Activated T-cell treated with anti-CD3 and anti-CD28 coated beads, Interleukin-2, amount 50 U/mL, for 24 hours (primary cell): ENCODE results near the gene KCNK10.

Source experiments
- DNase-seq: peaks from one replicate; pipeline ENCODE4 v3.0.0-alpha.2; 2020
- H3K27ac Mint-ChIP-seq: 2 replicates; pipeline ENCODE4 v1.8.0; 2020; ENCODE audit warnings: mild to moderate bottlenecking, mixed read lengths
- H3K27me3 Mint-ChIP-seq: 2 replicates; pipeline ENCODE4 v1.8.0; 2020; ENCODE audit warnings: mixed read lengths
- H3K36me3 Mint-ChIP-seq: 2 replicates; pipeline ENCODE4 v1.8.0; 2020; ENCODE audit warnings: low read depth, mixed read lengths
- H3K4me1 Mint-ChIP-seq: 2 replicates; pipeline ENCODE4 v1.8.0; 2020; ENCODE audit warnings: low read depth, mixed read lengths
- H3K4me3 Mint-ChIP-seq: 2 replicates; pipeline ENCODE4 v1.8.0; 2020; ENCODE audit warnings: mild to moderate bottlenecking, moderate library complexity, mixed read lengths
- H3K9me3 Mint-ChIP-seq: 2 replicates; pipeline ENCODE4 v1.8.0; 2020; ENCODE audit warnings: mixed read lengths

KCNK10 gene

DNA sequence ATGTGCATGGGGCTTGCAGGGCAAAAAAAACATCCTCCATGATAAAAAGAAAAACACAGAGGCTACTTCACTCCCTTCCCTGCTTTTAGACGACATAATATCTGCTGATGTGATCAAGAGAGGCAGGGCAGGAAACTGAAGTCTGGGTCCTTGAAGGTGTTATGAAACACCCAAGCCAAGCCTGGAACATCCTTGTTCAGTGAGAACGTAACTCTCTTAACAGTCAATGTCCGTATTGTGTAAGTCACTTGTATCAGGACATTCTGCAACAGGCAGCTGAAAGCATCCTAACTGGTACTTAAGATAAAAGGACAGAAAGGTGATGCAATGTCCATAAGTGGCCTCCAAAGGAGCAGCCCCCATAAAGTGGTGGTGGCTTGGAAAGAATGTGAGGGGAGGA is 20.0 kb downstream of the KCNK10 start:
- Mint-ChIP-seq H3K4me3 (no peak overlapping the region), H3K4me1 (peaks cover 3% of the 10 kb centered on the region), H3K27me3 (peaks cover 36% of the 10 kb centered on the region), H3K27ac (no peak overlapping the region), H3K36me3 (no peaks in the 10 kb centered on the region), H3K9me3 (no peaks in the 10 kb centered on the region)
- DNase-seq, result no peak

DNA sequence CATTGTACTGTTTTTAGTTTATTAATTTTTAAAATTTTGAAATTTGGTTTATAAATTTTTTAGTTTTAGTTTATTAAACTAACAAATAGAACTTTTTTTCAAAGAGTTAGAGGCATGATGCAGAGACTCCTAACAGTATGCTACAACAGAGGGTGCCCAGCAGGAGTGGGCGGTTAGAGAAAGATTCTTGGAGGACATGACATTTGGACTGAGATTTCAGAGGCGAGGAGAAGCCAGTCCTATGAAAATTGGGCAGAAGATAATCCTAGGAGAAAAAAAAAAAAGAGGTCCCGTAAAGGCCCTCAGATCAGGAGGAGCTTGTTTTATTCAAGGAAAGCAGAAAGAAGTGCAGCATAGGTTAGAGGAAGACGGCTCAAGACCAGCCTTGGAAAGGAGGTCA is 21.7 kb downstream of the KCNK10 start:
- no peaks in the 10 kb centered on the region for H3K9me3 Mint-ChIP-seq

DNA sequence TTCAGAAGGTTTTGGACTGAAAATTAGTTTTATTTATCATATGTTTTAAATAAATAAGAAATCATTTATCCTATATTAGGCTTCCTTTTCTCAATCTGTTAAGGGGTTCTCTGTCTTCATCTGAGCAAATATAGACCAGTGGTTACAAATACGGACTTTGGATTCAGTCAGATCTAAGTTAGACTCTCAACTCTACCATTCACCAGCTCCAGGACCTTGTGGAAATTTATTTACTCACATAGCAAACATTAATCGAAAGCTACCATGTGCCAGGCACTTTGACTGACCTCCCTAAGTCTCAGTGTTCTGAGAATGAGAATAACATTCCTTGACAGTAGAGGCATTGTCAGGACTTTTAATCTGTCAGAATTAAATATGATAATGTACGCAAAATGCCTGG is 22.3 kb downstream of the KCNK10 start:
- H3K36me3 Mint-ChIP-seq, result no peaks in the 10 kb centered on the region
- H3K27ac Mint-ChIP-seq, result no peak overlapping the region
- peaks cover 3% of the 10 kb centered on the region for H3K4me1 Mint-ChIP-seq
- H3K9me3 Mint-ChIP-seq, result no peaks in the 10 kb centered on the region
- DNase-seq, result no peak
- no peak overlapping the region for H3K4me3 Mint-ChIP-seq
- H3K27me3 Mint-ChIP-seq, result peaks cover 41% of the 10 kb centered on the region

More for the DNA sequence above, 21.7 kb downstream of the KCNK10 start:
- DNase-seq, result no peak
- peaks cover 3% of the 10 kb centered on the region for H3K4me1 Mint-ChIP-seq
- no peak overlapping the region for H3K4me3 Mint-ChIP-seq
- peaks cover 38% of the 10 kb centered on the region for H3K27me3 Mint-ChIP-seq
- H3K27ac Mint-ChIP-seq, result no peak overlapping the region
- no peaks in the 10 kb centered on the region for H3K36me3 Mint-ChIP-seq

DNA sequence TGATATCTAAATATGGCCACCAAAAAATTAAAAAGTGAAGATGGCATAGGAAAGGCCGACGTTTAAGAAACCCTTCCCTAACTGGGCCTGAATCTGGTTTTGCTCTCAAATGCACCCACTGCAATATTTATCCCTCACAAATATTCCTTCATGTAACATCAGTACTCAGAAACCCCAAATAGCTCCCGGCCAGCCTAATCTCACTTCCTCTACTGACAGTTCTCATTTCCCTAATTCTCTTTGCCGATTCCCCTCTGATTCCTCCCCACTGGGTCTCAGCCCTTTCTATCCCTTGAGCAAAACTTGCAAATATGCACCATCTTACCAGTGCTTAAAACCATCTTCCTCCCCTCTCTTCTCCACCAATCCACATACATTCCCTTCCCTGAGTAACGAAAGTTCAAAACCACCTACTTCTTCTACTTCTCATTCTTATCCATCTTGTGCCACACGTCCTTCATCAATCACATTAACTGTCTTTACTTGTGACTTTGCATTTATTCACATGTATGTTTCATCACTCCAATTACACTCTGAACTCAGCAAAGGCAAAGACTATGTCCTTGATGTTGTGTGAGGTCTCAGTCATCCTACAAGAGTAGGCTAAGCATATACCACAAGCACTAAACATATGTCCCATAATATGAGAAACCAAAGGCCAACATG is 23.1 kb downstream of the KCNK10 start:
- no peak overlapping the region for H3K4me3 Mint-ChIP-seq
- no peaks in the 10 kb centered on the region for H3K9me3 Mint-ChIP-seq
- peaks cover 3% of the 10 kb centered on the region for H3K4me1 Mint-ChIP-seq
- no peak for DNase-seq
- H3K36me3 Mint-ChIP-seq, result no peaks in the 10 kb centered on the region
- no peak overlapping the region for H3K27ac Mint-ChIP-seq
- H3K27me3 Mint-ChIP-seq, result peaks cover 43% of the 10 kb centered on the region

DNA sequence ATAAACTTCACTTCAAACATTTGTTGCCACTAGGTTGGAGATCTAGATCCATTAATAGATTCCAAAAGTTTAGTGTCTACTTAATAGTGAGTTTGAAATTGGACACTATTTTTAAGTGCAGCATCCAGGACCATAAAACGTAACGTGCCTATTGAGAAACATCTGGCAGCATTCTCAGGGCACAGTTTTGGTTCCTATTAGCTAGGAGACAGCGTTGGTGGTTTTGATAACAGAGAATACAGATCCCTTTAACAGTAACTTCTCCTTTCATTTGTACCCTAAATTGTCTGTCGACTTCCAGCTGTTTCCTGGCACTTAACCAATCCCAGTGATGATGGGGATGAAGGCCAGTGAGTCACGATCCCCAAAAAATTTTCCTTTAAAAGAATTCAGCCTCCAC is 25.8 kb downstream of the KCNK10 start:
- H3K36me3 Mint-ChIP-seq, result no peaks in the 10 kb centered on the region
- no peaks in the 10 kb centered on the region for H3K9me3 Mint-ChIP-seq
- H3K27me3 Mint-ChIP-seq, result peaks cover 47% of the 10 kb centered on the region
- no peak for DNase-seq
- peaks cover 3% of the 10 kb centered on the region for H3K4me1 Mint-ChIP-seq
- H3K4me3 Mint-ChIP-seq, result no peak overlapping the region
- no peak overlapping the region for H3K27ac Mint-ChIP-seq

DNA sequence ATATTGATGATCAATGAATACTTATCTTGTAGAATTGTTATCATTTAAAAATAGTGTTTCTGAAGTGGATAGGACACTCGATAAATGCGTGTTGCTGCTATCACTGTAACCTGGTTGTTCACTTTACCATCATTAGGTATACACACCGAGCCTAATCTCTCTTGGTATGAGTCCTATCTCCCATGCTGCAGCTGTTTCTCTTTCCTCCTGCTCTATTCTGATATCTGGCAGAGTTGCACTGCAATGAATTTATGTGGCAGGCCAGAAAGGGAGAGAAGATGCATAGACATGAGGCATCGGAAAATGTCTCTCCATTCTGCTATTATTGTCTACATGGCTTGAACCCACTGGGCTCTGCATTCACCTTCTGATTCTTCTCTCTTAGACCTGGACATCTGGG is 26.7 kb downstream of the KCNK10 start:
- H3K9me3 Mint-ChIP-seq, result no peaks in the 10 kb centered on the region
- DNase-seq, result no peak
- H3K36me3 Mint-ChIP-seq, result no peaks in the 10 kb centered on the region
- H3K27me3 Mint-ChIP-seq, result peaks cover 41% of the 10 kb centered on the region
- no peak overlapping the region for H3K4me3 Mint-ChIP-seq
- H3K4me1 Mint-ChIP-seq, result peaks cover 3% of the 10 kb centered on the region
- no peak overlapping the region for H3K27ac Mint-ChIP-seq

DNA sequence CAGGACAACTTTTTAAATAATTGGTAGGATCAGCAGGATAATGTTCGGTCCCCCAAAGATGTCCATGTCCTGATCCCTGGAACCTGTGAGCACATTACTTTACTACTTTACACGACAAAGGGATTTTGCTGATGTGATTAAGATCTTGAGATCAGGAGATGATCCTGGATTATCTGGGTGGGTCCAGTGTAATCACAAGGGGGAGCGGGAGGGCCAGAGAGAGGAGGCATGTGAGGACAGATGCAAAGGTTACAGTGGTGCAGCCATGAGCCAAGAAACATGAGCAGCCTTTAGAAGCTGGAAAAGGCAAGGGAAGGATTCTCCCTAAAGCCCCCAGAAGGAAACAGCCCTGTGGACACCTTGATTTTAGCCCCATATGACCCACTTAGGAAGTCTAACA is 33.1 kb downstream of the KCNK10 start:
- Mint-ChIP-seq H3K4me3 (no peak overlapping the region), H3K4me1 (no peaks in the 10 kb centered on the region), H3K9me3 (no peaks in the 10 kb centered on the region), H3K27ac (no peak overlapping the region), H3K27me3 (peaks cover 23% of the 10 kb centered on the region), H3K36me3 (no peaks in the 10 kb centered on the region)
- DNase-seq, result no peak

DNA sequence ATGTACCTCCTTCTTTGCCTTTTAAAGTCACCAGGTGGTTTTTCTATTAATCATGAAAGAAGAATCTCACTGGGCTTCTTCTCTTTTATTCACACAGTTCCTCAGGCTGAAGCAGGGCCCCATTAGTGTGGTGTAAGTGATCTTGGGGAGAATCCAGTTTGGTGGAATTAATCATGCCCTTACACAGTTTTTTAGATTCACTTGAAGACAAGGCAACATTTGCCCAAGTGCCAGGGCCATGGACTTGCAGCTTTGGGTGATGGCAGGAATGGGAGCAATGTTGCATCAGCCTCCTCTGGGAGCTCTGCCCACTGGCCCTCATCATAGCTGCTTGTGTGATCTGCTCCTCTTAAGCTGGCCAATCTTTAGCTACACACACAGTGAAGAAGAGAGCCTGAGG is 33.8 kb downstream of the KCNK10 start:
- Mint-ChIP-seq H3K4me3 (no peak overlapping the region), H3K27ac (no peak overlapping the region), H3K4me1 (no peaks in the 10 kb centered on the region), H3K27me3 (peaks cover 23% of the 10 kb centered on the region), H3K36me3 (no peaks in the 10 kb centered on the region), H3K9me3 (no peaks in the 10 kb centered on the region)
- no peak for DNase-seq

DNA sequence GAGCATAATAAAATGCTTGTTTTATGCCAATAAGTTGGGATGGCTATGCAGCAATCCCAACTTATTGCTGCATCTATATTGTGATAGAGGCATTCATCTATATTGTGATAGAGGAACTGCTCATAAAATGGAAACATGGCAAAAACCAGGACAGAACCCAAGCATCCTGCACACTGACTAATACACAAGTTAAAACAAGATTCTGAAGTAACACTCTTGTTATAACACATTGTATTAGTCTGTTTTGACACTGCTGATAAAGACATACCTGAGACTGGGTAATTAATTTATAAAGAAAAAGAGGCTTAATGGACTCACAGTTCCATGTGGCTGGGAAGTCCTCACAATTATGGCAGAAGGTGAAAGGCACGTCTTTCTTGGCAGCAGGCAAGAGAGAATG is 36.8 kb downstream of the KCNK10 start:
- H3K4me3 Mint-ChIP-seq, result no peak overlapping the region
- H3K4me1 Mint-ChIP-seq, result no peaks in the 10 kb centered on the region
- DNase-seq, result no peak
- H3K27me3 Mint-ChIP-seq, result peaks cover 10% of the 10 kb centered on the region
- H3K36me3 Mint-ChIP-seq, result no peaks in the 10 kb centered on the region
- no peaks in the 10 kb centered on the region for H3K9me3 Mint-ChIP-seq
- no peak overlapping the region for H3K27ac Mint-ChIP-seq

DNA sequence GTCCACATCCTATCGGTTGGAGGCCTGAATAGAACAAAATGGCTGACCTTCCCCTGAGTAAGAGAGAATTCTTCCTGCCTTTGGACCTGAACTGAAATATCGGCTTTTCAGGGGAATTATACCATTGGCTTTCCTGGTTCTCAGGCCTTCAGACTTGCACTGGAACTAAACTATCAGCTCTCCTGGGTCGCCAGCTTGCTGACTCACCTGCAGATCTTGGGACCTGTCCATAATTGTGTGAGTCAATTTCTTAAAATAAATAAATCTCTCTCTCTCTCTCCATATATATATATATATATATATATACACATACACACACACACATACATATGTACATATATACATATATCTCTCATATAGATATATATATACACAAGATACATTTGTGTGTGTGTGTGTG is 41.6 kb downstream of the KCNK10 start:
- Mint-ChIP-seq H3K4me1 (no peaks in the 10 kb centered on the region), H3K27ac (no peak overlapping the region), H3K36me3 (no peaks in the 10 kb centered on the region), H3K9me3 (no peaks in the 10 kb centered on the region), H3K27me3 (peaks cover 5% of the 10 kb centered on the region), H3K4me3 (no peak overlapping the region)
- DNase-seq, result no peak

DNA sequence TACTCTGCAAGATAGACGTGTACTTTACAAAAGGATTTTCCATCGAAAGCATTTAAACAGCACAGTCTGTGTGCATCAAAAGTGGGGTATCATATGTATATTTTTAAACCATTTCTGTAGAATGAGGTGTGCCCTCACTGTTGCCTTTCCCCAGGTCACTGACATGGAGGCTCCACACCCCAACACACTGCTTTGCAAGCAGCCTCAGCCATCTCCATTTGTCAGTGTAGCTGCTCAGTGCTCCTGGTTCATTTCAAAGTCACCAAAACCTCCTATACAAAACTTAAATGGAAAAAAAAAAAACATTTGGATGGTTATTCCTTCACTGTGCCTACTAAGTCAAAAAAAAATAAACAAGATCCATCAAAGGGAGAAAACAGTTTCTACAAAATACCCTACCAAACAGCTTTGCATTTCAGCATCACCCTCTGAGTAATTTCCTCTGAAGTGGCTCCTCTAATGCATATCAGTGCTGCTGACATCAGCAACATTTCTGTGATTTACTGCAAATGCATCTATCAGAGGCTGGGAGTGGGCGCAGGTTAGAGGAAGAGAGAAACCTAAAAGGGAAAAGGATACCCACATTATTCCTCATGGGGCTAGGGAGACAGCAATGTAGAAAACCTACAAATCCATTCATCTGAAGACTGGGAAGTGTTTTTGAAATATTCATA is 46.0 kb downstream of the KCNK10 start:
- no peak overlapping the region for H3K27ac Mint-ChIP-seq
- peaks cover 21% of the 10 kb centered on the region for H3K27me3 Mint-ChIP-seq
- H3K36me3 Mint-ChIP-seq, result no peaks in the 10 kb centered on the region
- no peaks in the 10 kb centered on the region for H3K4me1 Mint-ChIP-seq
- DNase-seq, result no peak
- H3K9me3 Mint-ChIP-seq, result no peaks in the 10 kb centered on the region
- H3K4me3 Mint-ChIP-seq, result no peak overlapping the region

DNA sequence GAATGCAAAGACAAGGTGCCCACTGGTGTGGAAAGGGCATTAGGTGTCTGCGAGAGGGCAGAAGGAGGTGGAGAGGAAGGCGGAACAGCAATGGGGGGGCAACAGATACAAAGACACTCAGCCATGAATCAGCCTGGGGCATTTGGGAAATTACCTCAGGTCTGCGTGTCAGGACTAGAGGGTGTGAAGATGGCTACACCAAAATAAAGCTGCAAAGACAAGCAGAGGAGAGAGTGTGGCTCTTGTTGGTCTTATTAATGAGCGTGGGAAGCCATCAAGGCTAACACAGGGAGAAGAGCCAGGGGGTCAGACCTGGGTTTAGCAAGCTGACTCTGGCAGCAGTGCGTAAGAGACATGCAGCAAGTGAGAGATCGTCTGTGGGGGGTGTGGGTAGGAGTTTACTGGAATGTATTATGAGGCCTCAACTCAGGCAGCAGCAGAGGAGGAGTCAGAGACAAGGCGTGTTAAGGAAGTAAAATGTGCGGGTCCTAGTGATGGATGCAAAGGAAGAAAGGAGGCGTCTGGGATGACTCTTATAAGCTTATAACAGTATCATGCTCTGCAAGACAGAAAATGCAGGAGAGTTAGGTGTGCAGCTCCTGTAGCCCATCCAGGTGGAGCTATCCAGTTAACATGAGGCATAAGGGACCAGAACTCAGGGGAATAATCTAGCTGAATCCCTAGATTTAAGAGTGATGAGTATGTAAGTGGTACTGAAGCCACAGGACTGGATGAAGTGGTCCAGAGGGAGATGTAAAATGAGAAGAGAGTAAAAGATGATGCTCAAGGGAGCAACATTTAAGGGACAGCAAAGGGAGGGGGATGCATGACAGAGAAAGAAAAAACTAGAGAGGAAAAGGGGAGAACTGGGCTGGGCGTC is 50.4 kb downstream of the KCNK10 start:
- no peak for DNase-seq
- Mint-ChIP-seq H3K27ac (no peak overlapping the region), H3K4me1 (no peaks in the 10 kb centered on the region), H3K4me3 (no peak overlapping the region), H3K9me3 (no peaks in the 10 kb centered on the region), H3K27me3 (peaks cover 38% of the 10 kb centered on the region), H3K36me3 (no peaks in the 10 kb centered on the region)

DNA sequence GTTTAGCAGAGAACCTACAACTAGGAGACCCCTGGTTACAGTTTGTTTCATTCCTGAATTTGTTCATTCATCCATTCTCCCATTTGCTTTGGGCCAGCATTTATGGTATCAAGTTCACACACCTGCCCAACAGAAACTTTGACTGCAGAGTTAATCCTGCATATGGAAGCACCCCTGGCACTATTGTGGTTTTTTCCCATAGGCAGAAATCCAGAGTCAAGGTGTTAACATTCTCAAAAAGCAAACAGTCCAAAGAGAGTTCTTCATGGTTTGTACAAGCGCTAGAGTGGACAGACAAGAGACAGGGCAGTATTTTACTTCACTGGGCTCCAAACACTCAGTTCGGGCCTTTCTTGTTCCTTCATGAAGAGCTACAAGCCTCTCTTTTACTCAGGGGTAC is 51.9 kb downstream of the KCNK10 start:
- Mint-ChIP-seq H3K4me1 (no peaks in the 10 kb centered on the region), H3K9me3 (no peaks in the 10 kb centered on the region), H3K36me3 (no peaks in the 10 kb centered on the region), H3K27me3 (peaks cover 33% of the 10 kb centered on the region), H3K27ac (no peak overlapping the region), H3K4me3 (no peak overlapping the region)
- DNase-seq, result no peak

DNA sequence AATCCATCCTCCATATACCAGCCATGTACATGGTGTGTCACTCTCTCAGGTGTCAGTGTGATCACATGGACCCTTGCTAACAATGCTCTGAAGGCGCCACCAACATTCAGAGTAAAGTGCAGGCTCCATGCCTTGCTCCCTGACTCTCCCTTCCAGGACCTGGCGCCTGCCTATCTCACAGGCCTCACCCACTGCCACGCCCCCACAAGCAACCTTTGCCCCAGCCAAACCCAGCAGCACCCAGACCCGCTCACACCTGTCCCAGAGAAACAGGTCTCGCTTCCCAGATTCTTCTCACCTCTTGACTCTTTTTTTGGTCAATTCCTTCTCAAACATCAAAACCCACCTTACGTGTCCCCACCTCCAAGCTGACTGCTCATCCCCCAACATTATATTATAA is 52.3 kb downstream of the KCNK10 start:
- Mint-ChIP-seq H3K27ac (no peak overlapping the region), H3K4me1 (no peaks in the 10 kb centered on the region), H3K36me3 (no peaks in the 10 kb centered on the region), H3K9me3 (no peaks in the 10 kb centered on the region), H3K27me3 (peaks cover 32% of the 10 kb centered on the region), H3K4me3 (no peak overlapping the region)
- DNase-seq, result no peak
